Sigmoid colon (tissue), 7 donors: ENCODE data around the gene PRODH. TPM values are rescaled to one million over a fixed set of nuclear protein-coding genes. Genes with fewer than 3 reads are reported as not detected.
"Not testable (repeated sequence)": the region's sequence is repeated elsewhere in the genome, so short reads cannot be mapped to it uniquely, and the experiment has no call there.

Experiments used
- DNase-seq: peaks from one replicate; pipeline ENCODE4 v3.0.0-alpha.2; 2019
- H3K27ac ChIP-seq, 4 donors: fragments of 200-600 bp; sonication (generic); one replicate each; pipeline ENCODE4 v1.5.1; 2016 to 2019; ENCODE audit warnings: mild to moderate bottlenecking in 1 of 4
- H3K27me3 ChIP-seq, 3 donors: fragments of 200-600 bp; sonication (generic); one replicate each; pipeline ENCODE4 v1.5.1; 2019; ENCODE audit warnings: mild to moderate bottlenecking in 1 of 3
- H3K36me3 ChIP-seq, 4 donors: fragments of 200-600 bp; sonication (generic); one replicate each; pipeline ENCODE4 v1.5.1; 2016 to 2019
- H3K4me1 ChIP-seq, 4 donors: fragments of 200-600 bp; sonication (generic); one replicate each; pipeline ENCODE4 v1.5.1; 2017 to 2019
- H3K4me3 ChIP-seq, 4 donors: fragments of 200-600 bp; sonication (generic); one replicate each; pipeline ENCODE4 v1.5.1; 2017 to 2019; ENCODE audit warnings: mild to moderate bottlenecking in 2 of 4, moderate library complexity in 1 of 4
- H3K9me3 ChIP-seq, 4 donors: fragments of 200-600 bp in 3 of 4; sonication (generic) in 3 of 4; one replicate each; pipeline versions ENCODE4 v1.5.1 to v1.6.1; 2013 to 2019
- EP300 ChIP-seq, 4 donors: sonication (generic); formaldehyde crosslinking; IDR thresholded peaks; one replicate each; pipeline ENCODE4 v1.6.1; 2017; ENCODE audit warnings: antibody characterized with exemption in 4 of 4
- POLR2A ChIP-seq, 2 donors: fragments of 450-650 bp; IDR thresholded peaks; one replicate each; pipeline ENCODE4 v1.6.1; 2016; ENCODE audit warnings: antibody characterized with exemption in 2 of 2, mild to moderate bottlenecking in 2 of 2, moderate library complexity in 2 of 2
- POLR2AphosphoS5 ChIP-seq, 4 donors: sonication (generic); formaldehyde crosslinking; IDR thresholded peaks; one replicate each; pipeline ENCODE4 v1.6.1; 2017; ENCODE audit warnings: antibody characterized with exemption in 4 of 4
- WGBS, 2 donors: extraction: QIAGEN DNeasy Blood & Tissue Kit; methylation state at CpG; one replicate each; pipeline ENCODE4 v1.1.7; 2013; 5-methylcytosine and 5-hydroxymethylcytosine counted together
- intact Hi-C: fragments of 100-400 bp; cut with DNase I; formaldehyde crosslinking; loops from one replicate; pipeline ENCODE4 v1.15.1; 2023
- polyA plus RNA-seq, 3 donors: library from polyadenylated mRNA; stranded (reverse); fragments of 200-250 nt; gene quantifications; one replicate each; pipeline ENCODE4 v1.2.3, GENCODE V29; 2013
- total RNA-seq, 4 donors: library from RNA; depleted of rRNA; stranded (reverse); fragments of >200 nt; gene quantifications; one replicate each; pipeline ENCODE4 v1.1.0, GENCODE V29; 2016
- TF ChIP-seq, protein P1 (sequence below), 4 experiments: fragments of 450-650 bp in 3 of 4; fragments of 200-600 bp in 1 of 4; IDR thresholded peaks; one replicate each; pipeline ENCODE4 v1.5.1; 2016 to 2019; ENCODE audit warnings: antibody characterized with exemption in 4 of 4, mild to moderate bottlenecking in 3 of 4, moderate library complexity in 2 of 4
- donor health status: healthy with polysubstance abuse.
- donor health status: Bipolar disorder and iron deficiency.
- donor health status: healthy.

The PRODH gene
- total and polyA plus RNA-seq, 7 donors: 2.5 to 4.8 (median 3.6) TPM; not detected in 2

DNA sequence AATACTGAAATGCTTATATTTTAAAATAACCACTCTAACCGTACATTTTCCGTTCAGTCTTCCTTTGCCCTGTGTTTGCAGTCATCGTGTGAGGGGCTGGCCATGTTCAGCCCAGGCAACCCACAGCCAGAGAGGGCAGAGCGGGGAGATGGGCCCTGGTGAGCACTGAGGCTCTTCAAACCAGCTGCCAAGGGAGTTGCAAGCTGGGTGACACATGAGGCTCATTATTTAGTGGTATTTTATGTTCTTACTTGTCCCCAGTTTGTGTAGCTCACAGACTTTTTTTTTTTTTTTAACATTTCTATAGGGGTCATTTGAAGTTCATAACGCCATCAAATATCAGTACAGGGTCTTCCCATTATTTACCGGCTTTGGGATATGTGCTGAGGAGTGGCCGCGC, 48.0 kb downstream of the PRODH start:
- Histone ChIP-seq H3K27me3 (no peaks in the 10 kb centered on the region), H3K9me3 (no peaks in the 10 kb centered on the region), H3K36me3 (no peaks in the 10 kb centered on the region), H3K4me3 (no peak overlapping the region), H3K4me1 (no peaks in the 10 kb centered on the region), H3K27ac (no peak overlapping the region)
- TF ChIP-seq EP300 (IDR thresholded peaks at IDR 0.05) (no peak), POLR2AphosphoS5 (IDR thresholded peaks at IDR 0.05) (no peak), POLR2A (IDR thresholded peaks at IDR 0.05) (no peak)
- TF ChIP-seq, protein P1, sequence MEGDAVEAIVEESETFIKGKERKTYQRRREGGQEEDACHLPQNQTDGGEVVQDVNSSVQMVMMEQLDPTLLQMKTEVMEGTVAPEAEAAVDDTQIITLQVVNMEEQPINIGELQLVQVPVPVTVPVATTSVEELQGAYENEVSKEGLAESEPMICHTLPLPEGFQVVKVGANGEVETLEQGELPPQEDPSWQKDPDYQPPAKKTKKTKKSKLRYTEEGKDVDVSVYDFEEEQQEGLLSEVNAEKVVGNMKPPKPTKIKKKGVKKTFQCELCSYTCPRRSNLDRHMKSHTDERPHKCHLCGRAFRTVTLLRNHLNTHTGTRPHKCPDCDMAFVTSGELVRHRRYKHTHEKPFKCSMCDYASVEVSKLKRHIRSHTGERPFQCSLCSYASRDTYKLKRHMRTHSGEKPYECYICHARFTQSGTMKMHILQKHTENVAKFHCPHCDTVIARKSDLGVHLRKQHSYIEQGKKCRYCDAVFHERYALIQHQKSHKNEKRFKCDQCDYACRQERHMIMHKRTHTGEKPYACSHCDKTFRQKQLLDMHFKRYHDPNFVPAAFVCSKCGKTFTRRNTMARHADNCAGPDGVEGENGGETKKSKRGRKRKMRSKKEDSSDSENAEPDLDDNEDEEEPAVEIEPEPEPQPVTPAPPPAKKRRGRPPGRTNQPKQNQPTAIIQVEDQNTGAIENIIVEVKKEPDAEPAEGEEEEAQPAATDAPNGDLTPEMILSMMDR (IDR thresholded peaks at IDR 0.05): no peak
- whole genome bisulfite sequencing, 2 donors: 67 to 82% methylated on average over 1 to 2 of the region's 8 CpGs
- intact Hi-C loops: no loop called here
- DNase-seq: no peak

DNA sequence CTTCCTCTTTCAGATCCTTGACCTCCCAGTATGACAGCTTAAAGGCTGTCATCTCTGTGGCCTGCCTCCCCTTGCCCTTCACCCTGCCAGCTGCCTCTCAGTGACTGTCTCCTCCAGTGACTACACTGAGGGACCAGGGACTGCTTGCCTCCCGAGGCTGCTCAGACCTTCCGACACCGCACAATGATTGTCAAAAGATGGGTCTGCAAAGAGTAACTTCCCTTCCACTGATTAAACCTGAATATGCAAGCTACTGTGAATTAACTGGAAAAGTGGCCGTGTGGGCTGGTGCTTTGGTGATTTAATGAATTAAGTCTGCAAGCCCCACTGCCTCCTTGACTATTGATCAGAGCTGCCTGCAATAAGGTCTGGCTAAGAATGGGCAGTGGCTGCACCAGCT, 51.6 kb downstream of the PRODH start:
- H3K27ac ChIP-seq, intact Hi-C loops, H3K36me3 ChIP-seq, DNase-seq, H3K4me3 ChIP-seq, H3K27me3 ChIP-seq, H3K9me3 ChIP-seq, H3K4me1 ChIP-seq: not testable (repeated sequence)
- WGBS, 2 donors: 84 to 89% methylated on average over 4 of the region's 4 CpGs

DNA sequence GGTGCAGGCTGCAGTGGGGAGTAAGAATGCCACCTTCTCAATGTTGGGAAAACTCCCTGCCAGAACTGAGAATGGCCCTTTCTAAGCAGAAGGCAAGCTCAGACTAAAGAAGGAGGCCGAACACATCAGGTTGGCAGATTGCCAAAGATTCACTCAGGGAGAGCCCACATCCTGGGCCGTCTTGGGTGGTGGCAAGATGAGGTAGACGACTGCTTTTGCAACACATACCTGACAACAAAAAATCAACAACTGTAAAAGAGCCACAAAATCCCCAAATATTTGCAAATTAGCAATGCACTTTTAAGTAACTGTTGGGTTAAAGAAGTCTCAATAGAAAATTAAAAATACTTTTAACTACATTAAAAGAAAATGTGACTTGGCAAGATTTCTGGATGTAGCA, 54.8 kb downstream of the PRODH start:
- H3K9me3 ChIP-seq, H3K4me1 ChIP-seq, H3K36me3 ChIP-seq, intact Hi-C loops, H3K4me3 ChIP-seq, H3K27ac ChIP-seq, H3K27me3 ChIP-seq: not testable (repeated sequence)
- DNase-seq: peak; percentile 61
- WGBS, 2 donors: 17 to 23% methylated on average over 3 of the region's 3 CpGs

Other genes starting within 250 kb of the PRODH start
- gene DGCR6, start 30.0 kb downstream of the PRODH start, total RNA-seq: 1 to 10 TPM; 1.2 to 6.6 (median 1.7) TPM
- 1 to 10 TPM in 1 of 3 donors, under 1 TPM in 2; 0.60 to 1.6 (median 0.73) TPM for gene DGCR6, start 30.0 kb downstream of the PRODH start, polyA plus RNA-seq
- gene DGCR2, start 186.1 kb upstream of the PRODH start, total RNA-seq: 10 to 100 TPM; 25.5 to 36.8 (median 32.7) TPM
- gene DGCR2, start 186.1 kb upstream of the PRODH start, polyA plus RNA-seq: 10 to 100 TPM in 2 of 3 donors, 1 to 10 TPM in 1; 7.2 to 68.7 (median 11.8) TPM
- gene TSSK2, start 195.0 kb upstream of the PRODH start, total RNA-seq: not detected
- gene TSSK2, start 195.0 kb upstream of the PRODH start, polyA plus RNA-seq: under 1 TPM in 1 of 3 donors, not detected in 2; 0.12 TPM
- 10 to 100 TPM; 12.9 to 15.5 (median 14.0) TPM for gene ESS2, start 208.4 kb upstream of the PRODH start, total RNA-seq
- 10 to 100 TPM in 1 of 3 donors, 1 to 10 TPM in 2; 7.2 to 12.9 (median 7.4) TPM for gene ESS2, start 208.4 kb upstream of the PRODH start, polyA plus RNA-seq
- gene GSC2, start 214.0 kb upstream of the PRODH start, total RNA-seq: not detected
- gene GSC2, start 214.0 kb upstream of the PRODH start, polyA plus RNA-seq: not detected
- 10 to 100 TPM; 28.2 to 45.3 (median 33.4) TPM for gene SLC25A1, start 242.4 kb upstream of the PRODH start, total RNA-seq
- gene SLC25A1, start 242.4 kb upstream of the PRODH start, polyA plus RNA-seq: 100 to 1,000 TPM in 2 of 3 donors, 10 to 100 TPM in 1; 72.1 to 146 (median 119) TPM